ENCODE results near the gene SORBS1.

DNA sequence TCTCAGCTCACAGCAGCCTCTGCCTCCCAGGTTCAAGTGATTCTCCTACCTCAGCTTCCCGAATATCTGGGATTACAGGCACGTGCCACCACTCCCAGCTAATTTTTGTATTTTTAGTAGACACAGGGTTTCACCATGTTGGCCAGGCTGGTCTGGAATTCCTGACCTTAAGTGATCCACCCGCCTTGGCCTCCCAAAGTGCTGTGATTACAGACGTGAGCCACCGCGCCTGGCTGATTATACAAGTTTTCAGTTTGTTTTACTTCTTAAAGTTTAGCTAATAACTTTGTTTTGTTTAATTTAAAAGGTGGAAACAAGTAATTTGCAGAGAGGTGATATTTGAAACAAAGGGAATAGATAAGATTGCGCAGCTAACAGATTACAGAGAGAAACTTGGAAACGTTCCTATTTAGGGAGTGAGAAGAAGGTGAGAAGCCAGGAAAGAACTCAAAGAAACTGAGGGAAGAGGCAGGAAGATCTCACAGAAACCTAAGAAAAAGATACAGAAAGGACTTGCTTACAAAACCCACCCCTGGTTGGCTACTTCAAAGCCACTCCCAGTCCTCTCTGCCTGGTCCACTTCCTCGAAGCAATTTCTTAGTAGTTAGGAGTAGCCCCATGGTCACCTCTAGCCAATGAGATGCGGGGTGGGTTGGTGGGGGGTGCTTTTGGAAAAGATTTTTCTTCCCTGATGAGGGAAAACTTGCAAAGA is 255.4 kb downstream of the SORBS1 start:
- no peak for TF ChIP-seq CTCF (IDR thresholded peaks at IDR 0.05)
- TF ChIP-seq POLR2A (IDR thresholded peaks at IDR 0.05): no peak
